ENCODE results near the gene KCNJ5.

The KCNJ5 gene

DNA sequence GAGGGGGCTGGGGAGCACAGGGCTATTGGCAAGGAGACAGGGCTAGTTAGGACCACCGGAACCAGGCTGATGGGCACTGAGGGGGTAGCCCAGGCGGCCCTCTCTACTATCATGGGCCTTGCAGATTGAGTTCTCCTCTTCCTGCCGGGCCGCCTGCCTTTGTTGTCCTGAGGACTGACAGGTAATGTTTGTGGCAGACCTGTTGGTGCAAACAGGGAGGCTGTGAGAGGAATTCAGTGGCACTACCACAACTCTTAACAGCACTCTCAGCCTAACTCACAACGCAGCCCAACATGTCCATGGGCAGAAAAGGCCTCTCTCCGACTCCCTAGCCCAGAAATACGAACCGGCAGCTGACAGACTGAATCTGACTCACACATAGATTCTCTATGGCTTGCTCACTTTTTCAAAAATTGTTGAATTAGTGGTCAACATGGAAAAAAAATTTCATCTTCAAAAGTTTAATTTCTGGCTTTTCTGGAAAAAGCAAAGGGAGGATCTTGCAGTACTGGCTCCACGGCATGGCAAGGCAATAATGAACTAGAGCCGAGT is 11.4 kb downstream of the KCNJ5 start:
- H3K9me3 ChIP-seq (ENCODE audit: insufficient read depth, low read length), result no peaks in the 10 kb centered on the region
- H3F3A ChIP-seq (ENCODE audit: insufficient read depth), result no peaks in the 10 kb centered on the region
- H3K27ac ChIP-seq (ENCODE audit: low read depth, low read length), result no peak overlapping the region
- H3K36me3 ChIP-seq (ENCODE audit: low read length), result no peaks in the 10 kb centered on the region
- H3K4me3 ChIP-seq (ENCODE audit: insufficient read depth, low read length, poor library complexity, severe bottlenecking), result no peak overlapping the region
- H4K20me1 ChIP-seq (ENCODE audit: low read depth, low read length), result no peaks in the 10 kb centered on the region
- no peak overlapping the region for H3K4me2 ChIP-seq (ENCODE audit: low read depth, low read length, poor library complexity, severe bottlenecking)
- H2AFZ ChIP-seq (ENCODE audit: low read depth, low read length, severe bottlenecking), result no peak overlapping the region
- TF ChIP-seq CTCF (IDR thresholded peaks at IDR 0.05; ENCODE audit: insufficient read depth, low read length, poor library complexity, severe bottlenecking) (no peak), EZH2phosphoT487 (conservative IDR thresholded peaks at IDR 0.05; ENCODE audit: low read length) (no peak)
- no peaks in the 10 kb centered on the region for H3K79me2 ChIP-seq (ENCODE audit: insufficient read depth, low read length)
- H3K9ac ChIP-seq (ENCODE audit: low read length), result no peak overlapping the region
- no peaks in the 10 kb centered on the region for H3K27me3 ChIP-seq (ENCODE audit: low read length)
- no peaks in the 10 kb centered on the region for H3K9me2 ChIP-seq (replicated peaks; ENCODE audit: insufficient read depth, low read length)

DNA sequence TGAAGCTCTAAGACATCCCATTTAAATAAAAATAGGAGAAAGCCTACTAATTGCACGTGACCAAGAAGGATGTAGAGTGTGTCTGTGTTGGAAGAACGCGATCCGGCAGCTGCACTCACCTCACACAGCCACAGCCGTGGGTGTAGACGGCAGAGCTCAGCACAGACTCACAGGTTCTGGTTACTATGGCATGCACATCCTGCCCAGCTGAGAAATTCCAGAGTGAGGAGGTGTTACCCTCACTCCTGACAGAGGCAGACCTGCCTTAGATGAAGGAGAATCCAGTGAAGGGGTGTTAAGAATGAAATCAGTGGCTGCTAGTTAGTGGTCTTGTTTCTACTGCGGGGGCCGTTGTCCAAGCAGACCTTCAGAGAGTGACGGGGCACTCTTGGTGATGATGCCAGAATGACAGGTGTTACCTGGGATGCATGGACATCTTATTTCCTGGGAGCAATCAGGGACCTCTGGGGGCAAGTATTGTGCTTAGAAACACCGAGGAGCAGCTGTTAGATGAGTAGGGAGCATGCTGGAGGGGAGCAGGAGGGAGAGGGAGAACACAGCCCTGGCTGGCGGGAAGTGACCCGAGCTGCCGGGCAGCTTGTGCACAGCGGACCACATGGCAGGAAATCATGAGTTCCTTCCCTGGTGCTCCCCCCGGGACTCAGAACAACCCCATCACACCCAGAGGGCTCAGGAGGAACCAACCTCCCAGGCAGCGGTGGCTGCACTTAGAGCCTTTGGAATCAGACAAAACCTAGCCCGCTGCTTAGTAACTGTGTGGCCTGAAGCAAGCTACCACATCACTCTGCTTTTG is 12.3 kb downstream of the KCNJ5 start:
- Histone ChIP-seq H3K27me3 (ENCODE audit: low read length) (no peaks in the 10 kb centered on the region), H2AFZ (ENCODE audit: low read depth, low read length, severe bottlenecking) (no peak overlapping the region), H3K4me3 (ENCODE audit: insufficient read depth, low read length, poor library complexity, severe bottlenecking) (no peak overlapping the region), H3K27ac (ENCODE audit: low read depth, low read length) (no peak overlapping the region), H3K9me3 (ENCODE audit: insufficient read depth, low read length) (no peaks in the 10 kb centered on the region), H3F3A (ENCODE audit: insufficient read depth) (no peaks in the 10 kb centered on the region), H3K9me2 (replicated peaks; ENCODE audit: insufficient read depth, low read length) (no peaks in the 10 kb centered on the region), H4K20me1 (ENCODE audit: low read depth, low read length) (no peaks in the 10 kb centered on the region), H3K36me3 (ENCODE audit: low read length) (no peaks in the 10 kb centered on the region), H3K4me2 (ENCODE audit: low read depth, low read length, poor library complexity, severe bottlenecking) (no peak overlapping the region), H3K79me2 (ENCODE audit: insufficient read depth, low read length) (no peaks in the 10 kb centered on the region), H3K9ac (ENCODE audit: low read length) (no peak overlapping the region)
- TF ChIP-seq CTCF (IDR thresholded peaks at IDR 0.05; ENCODE audit: insufficient read depth, low read length, poor library complexity, severe bottlenecking) (no peak), EZH2phosphoT487 (conservative IDR thresholded peaks at IDR 0.05; ENCODE audit: low read length) (no peak)

DNA sequence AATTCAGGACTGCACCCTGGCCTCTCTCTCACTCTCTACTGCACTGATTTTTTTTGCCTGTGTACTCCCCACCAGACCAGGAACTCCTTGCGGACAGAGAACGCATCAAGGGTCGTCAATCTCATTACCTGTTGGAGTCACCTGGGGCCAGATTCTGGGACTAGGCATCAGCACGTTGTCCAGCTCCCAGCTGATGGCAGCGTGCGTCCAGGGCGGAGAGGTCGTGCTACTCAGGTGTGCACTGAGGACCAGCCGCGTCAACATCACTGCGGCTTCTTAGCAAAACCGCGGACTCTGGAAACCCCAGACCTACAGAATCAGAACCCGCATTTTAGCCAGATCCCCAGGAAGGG is 13.1 kb downstream of the KCNJ5 start:
- Histone ChIP-seq H3K27ac (ENCODE audit: low read depth, low read length) (no peak overlapping the region), H3K9me2 (replicated peaks; ENCODE audit: insufficient read depth, low read length) (no peaks in the 10 kb centered on the region), H3K4me3 (ENCODE audit: insufficient read depth, low read length, poor library complexity, severe bottlenecking) (no peak overlapping the region), H3K79me2 (ENCODE audit: insufficient read depth, low read length) (no peaks in the 10 kb centered on the region), H3K36me3 (ENCODE audit: low read length) (no peaks in the 10 kb centered on the region), H3K27me3 (ENCODE audit: low read length) (no peaks in the 10 kb centered on the region), H4K20me1 (ENCODE audit: low read depth, low read length) (no peaks in the 10 kb centered on the region), H3F3A (ENCODE audit: insufficient read depth) (no peaks in the 10 kb centered on the region), H2AFZ (ENCODE audit: low read depth, low read length, severe bottlenecking) (no peak overlapping the region), H3K4me2 (ENCODE audit: low read depth, low read length, poor library complexity, severe bottlenecking) (no peak overlapping the region), H3K9me3 (ENCODE audit: insufficient read depth, low read length) (no peaks in the 10 kb centered on the region), H3K9ac (ENCODE audit: low read length) (no peak overlapping the region)
- TF ChIP-seq EZH2phosphoT487 (conservative IDR thresholded peaks at IDR 0.05; ENCODE audit: low read length), result no peak
- TF ChIP-seq CTCF (IDR thresholded peaks at IDR 0.05; ENCODE audit: insufficient read depth, low read length, poor library complexity, severe bottlenecking), result no peak
